Sigmoid colon (tissue), 7 donors: ENCODE measurements around the gene COP1. TPM values are rescaled to one million over a fixed set of nuclear protein-coding genes. Genes with fewer than 3 reads are reported as not detected.
A peak's percentile ranks its signal among the peaks of the same experiment; 100 is the strongest.
"Not testable (repeated sequence)": the region's sequence is repeated elsewhere in the genome, so short reads cannot be mapped to it uniquely, and the experiment has no call there.

Experiments used
- DNase-seq: peaks from one replicate; pipeline ENCODE4 v3.0.0-alpha.2; 2019
- H3K27ac ChIP-seq, 4 donors: fragments of 200-600 bp; sonication (generic); one replicate each; pipeline ENCODE4 v1.5.1; 2016 to 2019; ENCODE audit warnings: mild to moderate bottlenecking in 1 of 4
- H3K27me3 ChIP-seq, 3 donors: fragments of 200-600 bp; sonication (generic); one replicate each; pipeline ENCODE4 v1.5.1; 2019; ENCODE audit warnings: mild to moderate bottlenecking in 1 of 3
- H3K36me3 ChIP-seq, 4 donors: fragments of 200-600 bp; sonication (generic); one replicate each; pipeline ENCODE4 v1.5.1; 2016 to 2019
- H3K4me1 ChIP-seq, 4 donors: fragments of 200-600 bp; sonication (generic); one replicate each; pipeline ENCODE4 v1.5.1; 2017 to 2019
- H3K4me3 ChIP-seq, 4 donors: fragments of 200-600 bp; sonication (generic); one replicate each; pipeline ENCODE4 v1.5.1; 2017 to 2019; ENCODE audit warnings: mild to moderate bottlenecking in 2 of 4, moderate library complexity in 1 of 4
- H3K9me3 ChIP-seq, 4 donors: fragments of 200-600 bp in 3 of 4; sonication (generic) in 3 of 4; one replicate each; pipeline versions ENCODE4 v1.5.1 to v1.6.1; 2013 to 2019
- EP300 ChIP-seq, 4 donors: sonication (generic); formaldehyde crosslinking; IDR thresholded peaks; one replicate each; pipeline ENCODE4 v1.6.1; 2017; ENCODE audit warnings: antibody characterized with exemption in 4 of 4
- POLR2A ChIP-seq, 2 donors: fragments of 450-650 bp; IDR thresholded peaks; one replicate each; pipeline ENCODE4 v1.6.1; 2016; ENCODE audit warnings: antibody characterized with exemption in 2 of 2, mild to moderate bottlenecking in 2 of 2, moderate library complexity in 2 of 2
- POLR2AphosphoS5 ChIP-seq, 4 donors: sonication (generic); formaldehyde crosslinking; IDR thresholded peaks; one replicate each; pipeline ENCODE4 v1.6.1; 2017; ENCODE audit warnings: antibody characterized with exemption in 4 of 4
- WGBS, 2 donors: extraction: QIAGEN DNeasy Blood & Tissue Kit; methylation state at CpG; one replicate each; pipeline ENCODE4 v1.1.7; 2013; 5-methylcytosine and 5-hydroxymethylcytosine counted together
- intact Hi-C: fragments of 100-400 bp; cut with DNase I; formaldehyde crosslinking; loops from one replicate; pipeline ENCODE4 v1.15.1; 2023
- polyA plus RNA-seq, 3 donors: library from polyadenylated mRNA; stranded (reverse); fragments of 200-250 nt; gene quantifications; one replicate each; pipeline ENCODE4 v1.2.3, GENCODE V29; 2013
- total RNA-seq, 4 donors: library from RNA; depleted of rRNA; stranded (reverse); fragments of >200 nt; gene quantifications; one replicate each; pipeline ENCODE4 v1.1.0, GENCODE V29; 2016
- TF ChIP-seq, protein P1 (sequence below), 4 experiments: fragments of 450-650 bp in 3 of 4; fragments of 200-600 bp in 1 of 4; IDR thresholded peaks; one replicate each; pipeline ENCODE4 v1.5.1; 2016 to 2019; ENCODE audit warnings: antibody characterized with exemption in 4 of 4, mild to moderate bottlenecking in 3 of 4, moderate library complexity in 2 of 4
- donor health status: healthy with polysubstance abuse.
- donor health status: Bipolar disorder and iron deficiency.
- donor health status: healthy.

The COP1 gene
- total and polyA plus RNA-seq, 7 donors, result 33.9 to 64.5 (median 55.9) TPM

DNA sequence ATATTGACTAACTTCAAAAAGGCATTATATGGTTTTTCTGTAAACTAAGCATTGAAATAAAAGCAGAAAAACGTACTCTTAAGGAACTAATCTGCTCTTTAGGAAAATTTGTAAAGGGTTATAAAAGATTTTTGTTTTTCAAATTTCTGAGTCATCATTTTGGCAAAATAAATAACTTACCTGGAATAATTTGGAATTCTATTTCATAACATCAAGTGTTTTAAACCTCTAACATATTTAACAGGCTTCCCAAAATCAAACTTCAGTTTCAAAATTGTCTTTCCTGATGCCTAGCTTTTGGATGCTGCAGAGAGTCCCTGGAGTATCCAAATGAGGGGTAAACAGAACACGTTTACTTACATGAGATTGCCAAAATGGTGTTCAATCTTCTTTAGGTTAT lies 108.5 kb downstream of the COP1 start:
- H3K27me3 ChIP-seq, result no peaks in the 10 kb centered on the region
- H3K4me3 ChIP-seq, result no peak overlapping the region
- no peak overlapping the region for H3K27ac ChIP-seq
- 97 to 99% methylated on average over 2 of the region's 2 CpGs for WGBS, 2 donors
- TF ChIP-seq, protein P1, sequence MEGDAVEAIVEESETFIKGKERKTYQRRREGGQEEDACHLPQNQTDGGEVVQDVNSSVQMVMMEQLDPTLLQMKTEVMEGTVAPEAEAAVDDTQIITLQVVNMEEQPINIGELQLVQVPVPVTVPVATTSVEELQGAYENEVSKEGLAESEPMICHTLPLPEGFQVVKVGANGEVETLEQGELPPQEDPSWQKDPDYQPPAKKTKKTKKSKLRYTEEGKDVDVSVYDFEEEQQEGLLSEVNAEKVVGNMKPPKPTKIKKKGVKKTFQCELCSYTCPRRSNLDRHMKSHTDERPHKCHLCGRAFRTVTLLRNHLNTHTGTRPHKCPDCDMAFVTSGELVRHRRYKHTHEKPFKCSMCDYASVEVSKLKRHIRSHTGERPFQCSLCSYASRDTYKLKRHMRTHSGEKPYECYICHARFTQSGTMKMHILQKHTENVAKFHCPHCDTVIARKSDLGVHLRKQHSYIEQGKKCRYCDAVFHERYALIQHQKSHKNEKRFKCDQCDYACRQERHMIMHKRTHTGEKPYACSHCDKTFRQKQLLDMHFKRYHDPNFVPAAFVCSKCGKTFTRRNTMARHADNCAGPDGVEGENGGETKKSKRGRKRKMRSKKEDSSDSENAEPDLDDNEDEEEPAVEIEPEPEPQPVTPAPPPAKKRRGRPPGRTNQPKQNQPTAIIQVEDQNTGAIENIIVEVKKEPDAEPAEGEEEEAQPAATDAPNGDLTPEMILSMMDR (IDR thresholded peaks at IDR 0.05), result no peak
- TF ChIP-seq EP300 (IDR thresholded peaks at IDR 0.05) (no peak), POLR2AphosphoS5 (IDR thresholded peaks at IDR 0.05) (no peak), POLR2A (IDR thresholded peaks at IDR 0.05) (no peak)
- intact Hi-C loops, result no loop called here
- H3K9me3 ChIP-seq, result peaks cover 3 to 14% (median 10%) of the 10 kb centered on the region in 4 donors
- H3K36me3 ChIP-seq, result peaks cover 0 to 40% (median 17%) of the 10 kb centered on the region in 4 donors
- no peak for DNase-seq
- no peaks in the 10 kb centered on the region for H3K4me1 ChIP-seq

DNA sequence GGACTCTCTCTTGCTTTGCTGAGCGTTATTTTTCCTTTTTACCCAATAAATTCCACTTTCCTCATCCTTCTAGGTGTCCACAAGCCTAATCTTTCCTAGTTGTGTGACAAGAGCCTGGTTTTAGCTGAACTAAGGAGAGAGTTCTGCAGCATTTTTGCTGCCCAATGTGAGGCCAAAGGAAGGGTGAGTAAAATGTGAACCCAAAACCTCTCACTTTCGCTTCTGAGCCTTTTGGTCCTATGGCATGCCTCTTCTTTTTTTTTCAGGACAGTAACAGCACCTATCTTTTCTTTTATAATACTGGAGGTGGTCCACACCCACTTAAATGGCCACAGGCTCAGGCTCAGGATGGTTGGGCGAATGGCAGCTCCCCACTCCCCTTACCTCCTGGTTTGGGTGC lies 111.1 kb downstream of the COP1 start:
- no peak for DNase-seq
- WGBS, 2 donors, result 96 to 97% methylated on average over 3 of the region's 3 CpGs
- H3K4me1 ChIP-seq, result peaks cover 0 to 3% (median 0%) of the 10 kb centered on the region in 4 donors
- no peak overlapping the region for H3K27ac ChIP-seq
- no peaks in the 10 kb centered on the region for H3K27me3 ChIP-seq
- peaks cover 0 to 40% (median 15%) of the 10 kb centered on the region in 4 donors for H3K36me3 ChIP-seq
- H3K9me3 ChIP-seq, result peaks cover 2 to 14% (median 10%) of the 10 kb centered on the region in 4 donors
- no peak overlapping the region for H3K4me3 ChIP-seq
- intact Hi-C loops, result no loop called here
- TF ChIP-seq POLR2AphosphoS5 (IDR thresholded peaks at IDR 0.05) (no peak), EP300 (IDR thresholded peaks at IDR 0.05) (no peak), POLR2A (IDR thresholded peaks at IDR 0.05) (no peak)
- TF ChIP-seq, protein P1 (IDR thresholded peaks at IDR 0.05), result no peak

DNA sequence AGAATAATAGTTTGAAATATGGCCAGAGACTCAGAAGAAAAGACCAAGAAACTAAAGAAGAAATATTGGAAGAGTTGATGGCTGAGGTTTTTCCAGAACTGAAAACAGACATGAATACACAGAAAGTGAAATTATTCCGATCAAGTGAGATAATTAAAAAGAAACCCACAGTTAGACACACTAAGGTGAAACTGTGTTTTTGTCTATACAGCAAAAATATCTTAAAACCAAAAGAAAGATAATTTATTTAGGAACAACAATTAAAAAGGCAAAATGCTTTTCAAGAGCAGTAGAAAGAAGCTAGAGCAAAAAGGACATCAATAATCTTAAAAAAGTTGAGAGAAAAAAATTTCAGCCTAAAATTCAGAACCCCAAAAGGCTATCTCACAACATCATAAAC lies 116.3 kb downstream of the COP1 start:
- H3K4me1 ChIP-seq, result peaks cover 0 to 6% (median 0%) of the 10 kb centered on the region in 4 donors
- H3K36me3 ChIP-seq, result no peaks in the 10 kb centered on the region
- H3K9me3 ChIP-seq, result no peaks in the 10 kb centered on the region
- no peaks in the 10 kb centered on the region for H3K27me3 ChIP-seq
- 88 to 100% methylated on average over 1 of the region's 1 CpG for WGBS, 2 donors
- DNase-seq, result no peak
- intact Hi-C loops, result no loop called here
- no peak overlapping the region for H3K27ac ChIP-seq
- H3K4me3 ChIP-seq, result no peak overlapping the region
- TF ChIP-seq, protein P1 (IDR thresholded peaks at IDR 0.05), result no peak
- TF ChIP-seq POLR2AphosphoS5 (IDR thresholded peaks at IDR 0.05), result no peak
- TF ChIP-seq EP300 (IDR thresholded peaks at IDR 0.05), result no peak
- TF ChIP-seq POLR2A (IDR thresholded peaks at IDR 0.05), result no peak

DNA sequence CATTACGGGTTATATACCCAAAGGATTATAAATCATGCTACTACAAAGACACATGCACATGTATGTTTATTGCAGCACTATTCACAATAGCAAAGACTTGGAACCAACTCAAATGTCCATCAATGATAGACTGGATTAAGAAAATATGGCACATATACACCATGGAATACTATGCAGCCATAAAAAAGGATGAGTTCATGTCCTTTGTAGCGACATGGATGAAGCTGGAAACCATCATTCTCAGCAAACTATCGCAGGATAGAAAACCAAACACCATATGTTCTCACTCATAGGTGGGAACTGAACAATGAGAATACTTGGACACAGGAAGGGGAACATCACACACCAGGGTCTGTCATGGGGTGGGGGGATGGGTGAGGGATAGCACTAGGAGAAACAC lies 119.3 kb downstream of the COP1 start:
- H3K9me3 ChIP-seq, H3K4me3 ChIP-seq, intact Hi-C loops, DNase-seq, H3K27me3 ChIP-seq, H3K27ac ChIP-seq, H3K4me1 ChIP-seq: not testable (repeated sequence)
- H3K36me3 ChIP-seq, result peaks cover 0 to 12% (median 0%) of the 10 kb centered on the region in 4 donors
- WGBS, 2 donors, result 96 to 99% methylated on average over 3 of the region's 3 CpGs

DNA sequence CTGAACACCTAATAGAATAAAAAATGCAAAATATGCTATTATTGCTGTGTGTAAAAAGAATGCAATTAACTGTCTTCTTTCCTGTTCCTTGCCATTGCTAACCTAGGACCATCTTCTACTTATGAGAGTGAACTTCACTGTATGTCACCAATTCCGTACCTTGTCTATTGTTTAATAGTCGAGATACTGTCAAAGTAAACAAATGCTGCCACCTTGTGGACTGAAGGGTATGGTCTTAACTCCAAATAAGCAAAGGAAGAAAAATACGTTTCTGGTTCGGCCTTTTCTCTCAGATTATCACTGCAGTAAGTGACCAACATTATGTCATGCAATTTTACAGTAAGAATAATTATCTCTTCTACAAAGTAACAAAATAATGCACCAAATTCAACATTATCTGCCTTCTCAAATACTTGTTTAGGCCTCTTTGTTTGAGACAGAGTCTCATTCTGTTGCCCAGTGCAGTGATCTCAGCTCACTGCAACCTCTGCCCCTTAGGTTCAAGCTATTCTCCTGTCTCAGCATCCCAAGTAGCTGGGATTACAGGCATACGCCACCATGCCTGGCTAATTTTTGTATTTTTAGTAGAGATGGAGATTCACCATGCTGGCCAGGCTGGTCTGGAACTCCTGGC lies 133.4 kb downstream of the COP1 start:
- no peak for DNase-seq
- Histone ChIP-seq H3K27ac (no peak overlapping the region), H3K4me3 (no peak overlapping the region), H3K27me3 (no peaks in the 10 kb centered on the region), H3K4me1 (no peaks in the 10 kb centered on the region), H3K9me3 (peaks cover 0 to 5% (median 2%) of the 10 kb centered on the region in 4 donors), H3K36me3 (no peaks in the 10 kb centered on the region)
- intact Hi-C loops, result no loop called here
- TF ChIP-seq, protein P1 (IDR thresholded peaks at IDR 0.05), result peak in 1 of 4 experiments; percentile 38
- no peak for TF ChIP-seq POLR2A (IDR thresholded peaks at IDR 0.05)
- TF ChIP-seq EP300 (IDR thresholded peaks at IDR 0.05), result no peak
- TF ChIP-seq POLR2AphosphoS5 (IDR thresholded peaks at IDR 0.05), result no peak
- WGBS, 2 donors, result 31 to 62% methylated on average over 5 of the region's 5 CpGs
